HG03521 (cell line): ENCODE measurements around the gene FMR1.
A peak's percentile ranks its signal among the peaks of the same experiment; 100 is the strongest.

ENCODE experiments used
- ATAC-seq: cut with Tn5 transposase; IDR thresholded peaks from one replicate; pipeline ENCODE4 v1.9.1; 2021; ENCODE audit warnings: mild to moderate bottlenecking, moderate library complexity; ENCODE audit not compliant: unreplicated experiment

Gene FMR1

DNA sequence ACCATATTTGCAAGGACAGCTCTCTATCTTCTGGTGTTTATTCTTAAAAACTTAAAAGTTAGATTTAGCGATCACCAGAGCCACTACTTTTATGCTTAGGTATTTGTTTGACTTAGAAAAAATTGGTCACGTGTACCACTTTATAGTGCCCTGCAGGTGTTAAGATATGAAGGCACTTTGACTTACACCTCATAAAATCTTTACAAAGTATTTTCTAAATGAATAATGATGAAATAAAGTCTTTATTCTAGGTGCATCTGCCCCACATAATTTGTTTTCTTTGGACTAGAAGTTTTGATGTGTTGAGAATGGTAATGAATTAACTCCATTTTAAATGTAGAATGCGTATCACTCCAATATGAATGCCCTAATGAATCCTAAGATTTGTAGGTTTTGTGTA is 2.9 kb downstream of the FMR1 start:
- ATAC-seq = no peak

DNA sequence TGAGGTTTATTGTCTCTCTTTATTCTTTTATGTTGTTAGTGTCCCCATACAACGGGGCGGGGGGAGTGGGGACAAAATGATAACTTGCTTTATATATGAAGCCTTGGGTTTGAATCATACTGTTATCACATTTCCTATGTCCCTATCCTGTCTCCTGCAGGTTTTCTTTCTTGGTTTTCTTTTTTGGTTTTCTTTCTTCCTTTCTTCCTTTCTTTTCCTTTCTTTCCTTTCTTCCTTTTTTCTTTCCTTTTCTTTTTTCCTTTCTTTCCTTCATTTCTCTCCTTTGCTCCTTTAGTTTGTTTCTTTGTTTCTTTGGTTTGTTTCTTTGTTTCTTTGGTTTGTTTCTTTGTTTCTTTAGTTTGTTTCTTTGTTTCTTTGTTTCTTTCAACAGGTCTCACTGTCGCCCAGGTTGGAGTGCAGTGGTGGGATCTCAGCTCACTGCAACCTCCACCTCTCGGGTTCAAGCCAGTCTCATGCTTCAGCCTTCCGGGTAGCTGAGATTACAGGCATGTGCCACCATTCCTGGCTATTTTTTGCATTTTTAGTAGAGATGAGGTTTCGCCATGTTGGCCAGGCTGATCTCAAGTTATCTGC is 4.8 kb downstream of the FMR1 start:
- no peak for ATAC-seq

- ATAC-seq = peak; percentile 88
Observed at GRCh38 chrX:147917700-147918695, 6.3 kb downstream of the FMR1 start.

GRCh38 chrX:147920161-147920666 is 8.5 kb downstream of the FMR1 start:
- no peak for ATAC-seq

- ATAC-seq = no peak
Observed at GRCh38 chrX:147923605-147924004, 11.9 kb downstream of the FMR1 start.

- no peak for ATAC-seq
Observed at GRCh38 chrX:147927256-147927655, 15.5 kb downstream of the FMR1 start.

DNA sequence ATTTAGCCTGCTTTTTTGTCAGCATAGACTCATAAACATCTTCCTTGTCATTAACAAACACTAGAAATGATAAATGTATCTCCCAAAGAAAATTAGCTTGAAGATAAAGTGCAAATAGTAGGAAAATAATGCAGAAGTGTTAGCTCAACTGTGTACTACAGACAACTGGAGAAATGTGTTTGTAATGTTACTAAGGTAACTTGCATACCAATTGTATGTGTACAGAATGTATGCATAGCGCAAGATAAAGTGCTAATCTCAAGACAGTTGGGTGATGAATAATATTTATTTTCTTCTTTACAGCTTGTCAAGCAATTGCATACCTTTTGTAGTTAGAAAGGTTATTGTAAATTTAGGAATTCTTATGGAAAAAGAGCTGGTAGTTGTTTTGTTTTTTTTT is 22.1 kb downstream of the FMR1 start:
- no peak for ATAC-seq

DNA sequence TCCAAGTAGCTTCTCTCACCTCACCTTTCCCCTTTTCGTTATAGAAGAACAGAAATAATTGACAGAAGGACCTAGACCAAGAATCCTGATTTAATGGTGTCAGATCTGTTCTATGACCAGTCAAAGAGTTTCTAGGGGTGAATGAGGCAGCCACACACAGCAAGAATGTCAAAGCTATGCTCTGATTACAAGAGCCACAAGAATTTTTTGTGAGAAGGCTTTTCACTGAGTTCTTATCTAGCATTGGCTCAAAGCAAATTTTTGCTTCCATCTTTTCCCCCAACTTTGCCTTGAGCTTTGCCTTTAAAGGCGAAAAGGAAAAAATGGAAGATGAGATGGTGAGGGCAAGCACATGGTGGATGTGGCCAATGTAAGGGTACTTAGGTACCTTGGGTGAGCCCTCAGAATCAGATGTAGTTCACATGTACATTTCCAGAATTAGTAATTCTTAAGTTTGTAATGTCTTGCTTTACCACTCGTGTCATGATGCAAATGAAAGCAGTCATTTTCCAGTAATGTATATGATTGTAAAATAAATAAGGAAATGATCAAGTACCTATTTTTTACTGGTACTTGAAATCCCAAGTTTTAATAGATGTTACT is 23.5 kb downstream of the FMR1 start:
- ATAC-seq = no peak

GRCh38 chrX:147945286-147945685 is 33.6 kb downstream of the FMR1 start:
- ATAC-seq = no peak

- ATAC-seq = no peak
Observed at GRCh38 chrX:147948531-147948930, 36.8 kb downstream of the FMR1 start.

GRCh38 chrX:147950352-147950751 is 38.6 kb downstream of the FMR1 start:
- no peak for ATAC-seq

GRCh38 chrX:147953976-147954375 is 42.3 kb downstream of the FMR1 start:
- no peak for ATAC-seq

GRCh38 chrX:147957291-147957690 is 45.6 kb downstream of the FMR1 start:
- ATAC-seq = no peak

DNA sequence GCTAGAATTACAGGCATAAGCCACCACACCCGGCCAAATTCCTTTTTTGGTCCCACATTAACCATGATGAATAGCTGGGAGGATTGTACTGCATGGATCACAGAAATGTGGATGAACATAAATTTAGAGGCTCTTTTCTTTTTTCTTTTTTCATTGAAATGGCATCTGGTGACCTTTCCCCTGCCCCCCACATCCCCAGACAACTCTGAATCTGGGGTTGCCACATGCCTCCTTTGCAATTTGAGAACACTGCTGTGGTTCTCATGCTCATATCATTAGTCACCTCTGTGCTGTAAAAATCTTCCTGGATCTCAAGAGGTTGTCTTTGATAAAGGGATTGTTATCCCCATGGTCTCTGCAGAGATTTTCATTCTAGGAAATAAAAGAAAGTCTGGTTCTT is 46.6 kb downstream of the FMR1 start:
- ATAC-seq = no peak

DNA sequence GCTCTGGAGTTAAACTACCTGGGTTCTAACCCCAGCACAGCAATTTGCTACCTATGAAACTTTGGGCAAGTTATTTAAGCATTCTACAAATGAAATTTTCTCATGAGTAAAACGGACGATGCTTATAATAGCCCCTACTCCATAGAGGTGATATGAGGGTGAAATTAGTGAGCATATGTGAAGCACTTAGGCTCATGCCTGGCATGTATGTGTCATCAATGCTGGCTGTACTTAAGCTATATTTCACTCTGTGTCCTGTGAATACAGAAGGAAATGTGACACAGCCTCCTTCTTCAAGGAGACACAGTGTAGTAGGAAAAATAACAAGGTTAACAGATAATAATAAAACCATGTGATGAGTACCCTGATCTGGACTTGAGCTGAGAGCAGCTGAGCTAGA is 49.0 kb downstream of the FMR1 start:
- no peak for ATAC-seq

DNA sequence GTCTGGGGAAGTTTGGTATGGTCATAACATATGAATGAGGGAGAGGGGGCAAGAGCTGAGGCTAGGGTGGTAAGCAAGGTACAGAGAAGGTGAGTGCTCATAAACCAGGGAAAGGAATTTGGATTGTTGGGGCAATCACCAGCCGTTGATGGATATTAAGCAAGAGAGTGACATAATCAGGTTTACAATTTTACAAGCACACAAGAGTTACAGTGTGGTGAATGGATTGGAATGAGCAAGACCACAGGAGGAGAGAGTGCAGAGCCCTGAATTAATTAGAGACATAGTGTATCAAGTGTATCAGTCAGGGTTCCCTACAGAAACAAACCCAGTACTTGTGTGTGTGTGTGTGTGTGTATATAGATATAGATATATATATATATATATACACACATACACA is 50.8 kb downstream of the FMR1 start:
- no peak for ATAC-seq

DNA sequence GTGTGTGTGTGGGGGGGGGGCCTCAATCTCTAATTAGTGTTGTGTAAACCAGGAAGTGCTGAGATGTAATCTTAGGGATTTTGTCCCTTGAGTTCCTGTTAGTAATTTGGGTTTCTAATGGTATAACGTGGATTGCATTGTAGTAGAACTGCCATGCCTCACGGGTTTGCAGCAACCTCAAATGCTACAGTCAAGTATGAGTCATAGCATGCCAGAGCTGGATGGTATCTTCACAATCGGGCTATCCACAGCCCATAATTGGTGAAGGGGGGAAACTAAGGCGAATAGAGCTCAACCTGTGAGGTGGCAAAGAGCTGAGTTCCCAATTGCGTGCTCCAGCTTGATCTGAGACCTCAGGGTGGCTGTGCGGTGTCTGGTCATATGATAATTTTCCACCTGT is 67.2 kb downstream of the FMR1 start:
- ATAC-seq = no peak

DNA sequence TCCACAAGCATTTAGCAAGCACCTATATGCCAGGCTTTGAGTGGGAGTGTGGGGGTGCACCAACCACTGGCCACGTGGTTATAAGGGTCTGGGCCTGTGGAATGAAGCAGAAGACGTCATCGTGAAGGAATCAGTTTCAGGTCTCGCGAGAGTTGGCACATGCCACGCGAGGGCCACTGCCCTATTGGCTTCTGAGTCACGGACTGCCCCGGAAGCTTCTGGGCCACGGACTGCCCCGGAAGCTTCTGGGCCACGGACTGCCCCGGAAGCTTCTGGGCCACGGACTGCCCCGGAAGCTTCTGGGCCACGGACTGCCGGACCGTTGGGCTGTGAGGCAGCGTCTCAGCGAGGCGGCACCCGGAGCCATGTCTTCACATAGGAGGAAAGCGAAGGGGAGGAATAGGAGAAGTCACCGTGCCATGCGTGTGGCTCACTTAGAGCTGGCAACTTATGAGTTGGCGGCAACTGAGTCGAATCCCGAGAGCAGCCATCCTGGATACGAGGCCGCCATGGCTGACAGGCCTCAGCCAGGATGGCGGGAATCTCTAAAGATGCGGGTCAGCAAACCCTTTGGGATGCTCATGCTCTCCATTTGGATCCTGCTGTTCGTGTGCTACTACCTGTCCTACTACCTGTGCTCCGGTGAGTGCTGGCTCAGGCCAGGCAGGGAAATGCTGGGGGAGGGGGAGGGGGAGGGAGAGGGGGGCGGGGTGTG is 69.5 kb downstream of the FMR1 start, which contains the start of gene FMR1NB:
TSS of gene FMR1NB (plus strand) at position 300 of the 715 bp plus-strand sequence. CDS start at position 366, 66 bp downstream.
- ATAC-seq = no peak
